Neural cell (in vitro differentiated cells): Measurements from ENCODE around the gene PAPSS2. TPM values are rescaled to one million over a fixed set of nuclear protein-coding genes. Genes with fewer than 3 reads are reported as not detected.

Source experiments
- H2AFZ ChIP-seq: fragments of 200-600, 300-800 bp; sonication (generic), shearing (Covaris generic); 2 replicates; pipeline ENCODE4 v1.6.0; 2014; ENCODE audit warnings: low read depth, mild to moderate bottlenecking, antibody characterized with exemption, low read length, moderate library complexity
- H3F3A ChIP-seq: fragments of 200-600 bp; shearing (Covaris generic); 2 replicates; pipeline ENCODE4 v1.6.1; 2016; ENCODE audit warnings: mild to moderate bottlenecking, moderate library complexity, mixed read lengths, antibody characterized with exemption, low read length; ENCODE audit not compliant: insufficient read depth, poor library complexity, severe bottlenecking
- H3K27ac ChIP-seq: fragments of 200-600, 300-800 bp; sonication (generic), shearing (Covaris generic); 2 replicates; pipeline ENCODE4 v1.5.1; 2014; ENCODE audit warnings: mild to moderate bottlenecking, low read length, moderate library complexity
- H3K27me3 ChIP-seq: fragments of 300-800, 200-600 bp; sonication (generic), shearing (Covaris generic); 2 replicates; pipeline ENCODE4 v1.6.0; 2014; ENCODE audit warnings: mild to moderate bottlenecking, low read depth, low read length, moderate library complexity; ENCODE audit not compliant: insufficient read depth
- H3K36me3 ChIP-seq: fragments of 300-800, 200-600 bp; sonication (generic), shearing (Covaris generic); 2 replicates; pipeline ENCODE4 v1.5.1; 2014; ENCODE audit warnings: mild to moderate bottlenecking, antibody characterized with exemption, low read length, moderate library complexity; ENCODE audit not compliant: insufficient read depth
- H3K4me2 ChIP-seq: fragments of 300-800, 200-600 bp; sonication (generic), shearing (Covaris generic); 2 replicates; pipeline ENCODE4 v1.6.0; 2014; ENCODE audit warnings: mild to moderate bottlenecking, low read length
- H3K4me3 ChIP-seq: fragments of 300-800, 200-600 bp; sonication (generic), shearing (Covaris generic); 2 replicates; pipeline ENCODE4 v1.5.1; 2014; ENCODE audit warnings: mild to moderate bottlenecking, low read length, moderate library complexity
- H3K79me2 ChIP-seq: fragments of 200-600 bp; shearing (Covaris generic); replicated peaks from 2 replicates; pipeline ENCODE4 v1.6.0; 2014; ENCODE audit warnings: mild to moderate bottlenecking, low read length, moderate library complexity; ENCODE audit not compliant: insufficient read depth
- H3K9ac ChIP-seq: fragments of 300-800, 200-600 bp; sonication (generic), shearing (Covaris generic); 2 replicates; pipeline ENCODE4 v1.6.1; 2016; ENCODE audit warnings: mild to moderate bottlenecking, low read length, mixed read lengths
- H3K9me2 ChIP-seq: fragments of 200-600 bp; shearing (Covaris generic); 2 replicates; pipeline ENCODE4 v1.6.1; 2016; ENCODE audit warnings: mild to moderate bottlenecking, low read length, mixed read lengths; ENCODE audit not compliant: insufficient read depth
- H3K9me3 ChIP-seq: fragments of 200-600, 300-800 bp; sonication (generic), shearing (Covaris generic); 2 replicates; pipeline ENCODE4 v1.6.1; 2016; ENCODE audit warnings: mild to moderate bottlenecking, mixed run types, low read length, moderate library complexity, mixed read lengths
- H4K20me1 ChIP-seq: fragments of 200-600 bp; shearing (Covaris generic); 2 replicates; pipeline ENCODE4 v1.6.1; 2016; ENCODE audit warnings: mild to moderate bottlenecking, mixed run types; ENCODE audit not compliant: insufficient read depth
- EP300 ChIP-seq: fragments of 450-650 bp; conservative IDR thresholded peaks from 2 replicates; pipeline ENCODE4 v1.6.1; 2014; ENCODE audit warnings: antibody characterized with exemption, mild to moderate bottlenecking, moderate library complexity; ENCODE audit not compliant: poor library complexity, severe bottlenecking
- EZH2 ChIP-seq: fragments of 200-600, 300-800 bp; shearing (Covaris generic), sonication (generic); IDR thresholded peaks from 2 replicates; pipeline ENCODE4 v1.6.1; 2014; ENCODE audit warnings: antibody characterized with exemption, low read length, borderline replicate concordance, mild to moderate bottlenecking; ENCODE audit not compliant: insufficient read depth, poor library complexity, severe bottlenecking
- MXI1 ChIP-seq: fragments of 450-650 bp; conservative IDR thresholded peaks from 2 replicates; pipeline ENCODE4 v1.6.1; 2014; ENCODE audit warnings: antibody characterized with exemption, mild to moderate bottlenecking; ENCODE audit not compliant: poor library complexity, severe bottlenecking
- POLR2AphosphoS5 ChIP-seq: IDR thresholded peaks from 2 replicates; pipeline ENCODE4 v1.6.1; 2012
- RAD21 ChIP-seq: fragments of 450-650 bp; conservative IDR thresholded peaks from 2 replicates; pipeline ENCODE4 v1.6.1; 2014; ENCODE audit warnings: antibody characterized with exemption, mild to moderate bottlenecking, moderate library complexity
- SMC3 ChIP-seq: fragments of 450-650 bp; conservative IDR thresholded peaks from 2 replicates; pipeline ENCODE4 v1.6.1; 2014; ENCODE audit warnings: antibody characterized with exemption, mild to moderate bottlenecking, moderate library complexity; ENCODE audit not compliant: poor library complexity
- TAF1 ChIP-seq: IDR thresholded peaks from 2 replicates; pipeline ENCODE4 v1.6.1; 2012; ENCODE audit warnings: low read depth
- polyA plus RNA-seq: library from polyadenylated mRNA; depleted of rRNA; stranded (reverse); fragments of >200 nt; gene quantifications from 2 replicates; pipeline ENCODE4 v1.2.3, GENCODE V29; 2014
- TF ChIP-seq, protein P1 (sequence below): fragments of 450-650 bp; IDR thresholded peaks from 2 replicates; pipeline ENCODE4 v1.5.1; 2014; ENCODE audit warnings: antibody characterized with exemption, mild to moderate bottlenecking, moderate library complexity; ENCODE audit not compliant: poor library complexity, severe bottlenecking
- TF ChIP-seq, protein P2 (sequence below): IDR thresholded peaks from 2 replicates; pipeline ENCODE4 v1.6.1; 2012; ENCODE audit warnings: borderline replicate concordance

PAPSS2 gene
- polyA plus RNA-seq, 1 donor from 2014 or later: 0.24 TPM

DNA sequence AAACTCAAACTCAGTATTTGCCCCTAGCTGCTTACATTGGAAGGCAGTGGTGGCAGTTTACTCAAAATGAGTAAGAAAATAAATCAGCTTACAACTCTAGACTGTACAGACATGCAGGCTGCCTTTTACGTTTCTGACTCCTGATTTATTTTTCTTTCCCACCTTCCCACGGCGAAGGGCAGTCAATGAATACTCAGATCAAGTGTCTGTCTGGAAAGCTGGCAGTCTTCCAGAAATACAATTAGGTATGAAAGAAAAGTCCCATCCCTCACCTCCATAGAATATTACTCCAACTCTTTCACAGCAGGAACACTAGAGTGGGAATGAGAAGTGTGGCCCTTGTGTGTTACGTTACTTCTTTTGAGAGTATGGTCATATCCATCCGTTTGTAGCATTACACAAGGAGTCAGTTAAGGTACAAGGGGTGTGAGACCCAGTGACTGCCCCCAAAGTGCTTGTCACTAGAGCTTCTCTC lies 1.3 kb upstream of the PAPSS2 start:
- H3K27ac ChIP-seq: no peak overlapping the region
- no peaks in the 10 kb centered on the region for H4K20me1 ChIP-seq
- TF ChIP-seq SMC3 (no peak), EP300 (no peak), MXI1 (no peak), RAD21 (no peak), POLR2AphosphoS5 (no peak), TAF1 (no peak), EZH2 (no peak)
- TF ChIP-seq, protein P1, sequence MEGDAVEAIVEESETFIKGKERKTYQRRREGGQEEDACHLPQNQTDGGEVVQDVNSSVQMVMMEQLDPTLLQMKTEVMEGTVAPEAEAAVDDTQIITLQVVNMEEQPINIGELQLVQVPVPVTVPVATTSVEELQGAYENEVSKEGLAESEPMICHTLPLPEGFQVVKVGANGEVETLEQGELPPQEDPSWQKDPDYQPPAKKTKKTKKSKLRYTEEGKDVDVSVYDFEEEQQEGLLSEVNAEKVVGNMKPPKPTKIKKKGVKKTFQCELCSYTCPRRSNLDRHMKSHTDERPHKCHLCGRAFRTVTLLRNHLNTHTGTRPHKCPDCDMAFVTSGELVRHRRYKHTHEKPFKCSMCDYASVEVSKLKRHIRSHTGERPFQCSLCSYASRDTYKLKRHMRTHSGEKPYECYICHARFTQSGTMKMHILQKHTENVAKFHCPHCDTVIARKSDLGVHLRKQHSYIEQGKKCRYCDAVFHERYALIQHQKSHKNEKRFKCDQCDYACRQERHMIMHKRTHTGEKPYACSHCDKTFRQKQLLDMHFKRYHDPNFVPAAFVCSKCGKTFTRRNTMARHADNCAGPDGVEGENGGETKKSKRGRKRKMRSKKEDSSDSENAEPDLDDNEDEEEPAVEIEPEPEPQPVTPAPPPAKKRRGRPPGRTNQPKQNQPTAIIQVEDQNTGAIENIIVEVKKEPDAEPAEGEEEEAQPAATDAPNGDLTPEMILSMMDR: no peak
- TF ChIP-seq, protein P2, sequence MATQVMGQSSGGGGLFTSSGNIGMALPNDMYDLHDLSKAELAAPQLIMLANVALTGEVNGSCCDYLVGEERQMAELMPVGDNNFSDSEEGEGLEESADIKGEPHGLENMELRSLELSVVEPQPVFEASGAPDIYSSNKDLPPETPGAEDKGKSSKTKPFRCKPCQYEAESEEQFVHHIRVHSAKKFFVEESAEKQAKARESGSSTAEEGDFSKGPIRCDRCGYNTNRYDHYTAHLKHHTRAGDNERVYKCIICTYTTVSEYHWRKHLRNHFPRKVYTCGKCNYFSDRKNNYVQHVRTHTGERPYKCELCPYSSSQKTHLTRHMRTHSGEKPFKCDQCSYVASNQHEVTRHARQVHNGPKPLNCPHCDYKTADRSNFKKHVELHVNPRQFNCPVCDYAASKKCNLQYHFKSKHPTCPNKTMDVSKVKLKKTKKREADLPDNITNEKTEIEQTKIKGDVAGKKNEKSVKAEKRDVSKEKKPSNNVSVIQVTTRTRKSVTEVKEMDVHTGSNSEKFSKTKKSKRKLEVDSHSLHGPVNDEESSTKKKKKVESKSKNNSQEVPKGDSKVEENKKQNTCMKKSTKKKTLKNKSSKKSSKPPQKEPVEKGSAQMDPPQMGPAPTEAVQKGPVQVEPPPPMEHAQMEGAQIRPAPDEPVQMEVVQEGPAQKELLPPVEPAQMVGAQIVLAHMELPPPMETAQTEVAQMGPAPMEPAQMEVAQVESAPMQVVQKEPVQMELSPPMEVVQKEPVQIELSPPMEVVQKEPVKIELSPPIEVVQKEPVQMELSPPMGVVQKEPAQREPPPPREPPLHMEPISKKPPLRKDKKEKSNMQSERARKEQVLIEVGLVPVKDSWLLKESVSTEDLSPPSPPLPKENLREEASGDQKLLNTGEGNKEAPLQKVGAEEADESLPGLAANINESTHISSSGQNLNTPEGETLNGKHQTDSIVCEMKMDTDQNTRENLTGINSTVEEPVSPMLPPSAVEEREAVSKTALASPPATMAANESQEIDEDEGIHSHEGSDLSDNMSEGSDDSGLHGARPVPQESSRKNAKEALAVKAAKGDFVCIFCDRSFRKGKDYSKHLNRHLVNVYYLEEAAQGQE: no peak
- H3K9me3 ChIP-seq: no peaks in the 10 kb centered on the region
- H2AFZ ChIP-seq: no peak overlapping the region
- H3K9me2 ChIP-seq: no peaks in the 10 kb centered on the region
- no peaks in the 10 kb centered on the region for H3K79me2 ChIP-seq
- H3K9ac ChIP-seq: no peak overlapping the region
- no peak overlapping the region for H3K4me2 ChIP-seq
- no peaks in the 10 kb centered on the region for H3F3A ChIP-seq
- no peaks in the 10 kb centered on the region for H3K36me3 ChIP-seq
- peaks cover 41% of the 10 kb centered on the region for H3K27me3 ChIP-seq
- H3K4me3 ChIP-seq: no peak overlapping the region

DNA sequence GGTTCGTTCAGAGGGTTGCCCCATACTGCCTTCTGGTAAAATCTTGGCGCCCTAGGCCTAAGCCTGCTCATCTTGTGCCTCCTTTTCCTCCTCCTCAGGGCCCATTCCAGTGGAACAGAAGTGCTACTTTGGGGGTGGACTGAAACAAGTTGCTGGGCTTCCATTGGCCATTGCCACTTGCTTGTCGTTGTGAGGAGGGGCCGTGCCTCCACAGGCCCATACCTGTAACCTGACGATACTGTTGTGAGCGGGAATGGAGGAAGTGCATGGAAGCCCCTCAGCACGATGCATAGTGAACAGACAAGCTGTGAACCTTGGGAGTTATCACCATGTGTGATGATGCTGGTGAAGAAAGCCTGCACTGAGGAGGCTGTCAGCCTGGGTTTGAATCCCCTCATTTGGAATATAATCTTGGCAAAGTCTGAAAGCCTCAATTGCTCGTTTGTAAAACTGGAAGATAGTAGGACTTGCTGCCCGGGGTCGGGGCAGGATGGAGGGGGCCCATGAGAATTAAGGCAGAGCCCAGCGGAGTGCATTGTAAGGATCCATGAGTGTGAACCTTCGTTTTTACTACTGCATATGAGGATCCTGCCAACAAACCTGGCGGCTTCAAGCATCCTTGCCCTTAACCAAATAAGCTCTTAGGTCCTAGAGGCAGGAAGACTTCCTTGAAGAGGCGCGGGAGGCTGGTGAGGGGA lies 671 bp upstream of the PAPSS2 start:
- H3K36me3 ChIP-seq: no peaks in the 10 kb centered on the region
- TF ChIP-seq EP300: no peak
- no peak for TF ChIP-seq POLR2AphosphoS5
- TF ChIP-seq, protein P2: no peak
- no peak for TF ChIP-seq RAD21
- no peak for TF ChIP-seq MXI1
- no peak for TF ChIP-seq EZH2
- TF ChIP-seq, protein P1: no peak
- no peak for TF ChIP-seq SMC3
- no peak for TF ChIP-seq TAF1
- no peak overlapping the region for H3K9ac ChIP-seq
- no peaks in the 10 kb centered on the region for H4K20me1 ChIP-seq
- H3F3A ChIP-seq: no peaks in the 10 kb centered on the region
- H3K27me3 ChIP-seq: peaks cover 41% of the 10 kb centered on the region
- H3K79me2 ChIP-seq: no peaks in the 10 kb centered on the region
- no peaks in the 10 kb centered on the region for H3K9me3 ChIP-seq
- no peaks in the 10 kb centered on the region for H3K9me2 ChIP-seq
- H2AFZ ChIP-seq: no peak overlapping the region
- no peak overlapping the region for H3K27ac ChIP-seq
- no peak overlapping the region for H3K4me2 ChIP-seq
- peak overlapping the region; percentile 80 for H3K4me3 ChIP-seq
